NCI-H510A treated with DMSO at 0.1 percent for 48 hours (cell line): Measurements from ENCODE around the gene RAD51B.
A peak's percentile ranks its signal among the peaks of the same experiment; 100 is the strongest.
"Not testable (repeated sequence)": the region's sequence is repeated elsewhere in the genome, so short reads cannot be mapped to it uniquely, and the experiment has no call there.

Experiments used
- DNase-seq: peaks from one replicate; lab custom pipeline; 2025; lab: John Stamatoyannopoulos, UW

The RAD51B gene

DNA sequence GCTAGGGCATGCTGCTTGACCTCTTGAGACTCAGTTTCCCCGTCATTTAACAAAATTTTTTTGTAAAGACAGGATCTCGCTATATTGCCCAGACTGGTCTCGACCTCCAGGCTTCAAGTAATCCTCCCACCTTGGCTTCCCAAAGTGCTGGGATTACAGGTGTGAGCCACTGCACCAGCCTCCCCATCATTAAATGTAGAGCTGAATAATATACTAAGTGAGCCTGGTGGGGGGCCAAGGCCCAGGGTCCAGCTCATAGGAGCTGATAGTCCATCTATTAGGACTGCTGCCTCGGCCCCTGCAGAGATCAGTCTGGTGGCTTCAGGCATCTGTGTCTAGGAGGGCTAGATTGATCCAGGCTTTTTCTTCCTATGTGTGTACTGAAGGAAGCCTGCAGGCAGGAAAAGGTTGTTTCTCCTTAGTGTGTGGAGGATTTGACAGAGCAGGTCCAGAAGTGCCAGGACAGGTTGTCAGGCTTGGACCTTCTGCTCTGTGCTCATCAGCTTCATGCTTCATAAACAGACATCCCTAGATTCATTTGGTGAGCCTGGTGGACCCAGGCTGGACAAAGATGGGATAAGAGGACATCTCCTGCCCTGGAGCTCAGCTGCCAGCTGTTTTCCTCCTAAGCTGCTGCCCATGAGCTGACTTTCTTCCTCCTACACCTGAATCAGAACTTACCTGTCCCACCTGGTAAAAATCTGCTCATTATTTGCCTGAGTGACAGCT lies 837.9 kb downstream of the RAD51B start:
- no peak for DNase-seq

DNA sequence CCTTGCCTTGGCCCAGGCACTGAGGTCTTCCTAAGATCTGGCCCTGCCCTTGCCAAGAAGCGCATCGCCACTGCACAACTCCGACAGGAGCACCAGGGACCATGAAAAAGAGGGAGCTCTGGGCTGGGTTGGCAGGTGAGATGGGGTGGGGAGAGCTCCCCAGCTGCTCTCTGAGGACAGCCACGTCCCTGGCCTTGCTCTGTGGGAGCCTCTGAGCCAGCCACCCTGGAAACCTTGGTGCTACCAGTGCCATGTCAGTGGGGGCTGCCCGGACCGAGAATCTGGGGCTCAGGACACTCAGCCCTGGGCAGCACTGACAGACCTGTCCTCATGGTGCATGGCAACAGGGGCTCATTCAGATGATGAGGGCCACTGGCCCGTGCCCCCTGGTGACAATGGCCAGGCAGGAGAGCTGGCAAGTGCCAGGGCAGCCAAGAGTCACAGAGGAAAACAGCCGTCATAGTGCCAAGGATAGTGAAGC lies 838.5 kb downstream of the RAD51B start:
- no peak for DNase-seq

DNA sequence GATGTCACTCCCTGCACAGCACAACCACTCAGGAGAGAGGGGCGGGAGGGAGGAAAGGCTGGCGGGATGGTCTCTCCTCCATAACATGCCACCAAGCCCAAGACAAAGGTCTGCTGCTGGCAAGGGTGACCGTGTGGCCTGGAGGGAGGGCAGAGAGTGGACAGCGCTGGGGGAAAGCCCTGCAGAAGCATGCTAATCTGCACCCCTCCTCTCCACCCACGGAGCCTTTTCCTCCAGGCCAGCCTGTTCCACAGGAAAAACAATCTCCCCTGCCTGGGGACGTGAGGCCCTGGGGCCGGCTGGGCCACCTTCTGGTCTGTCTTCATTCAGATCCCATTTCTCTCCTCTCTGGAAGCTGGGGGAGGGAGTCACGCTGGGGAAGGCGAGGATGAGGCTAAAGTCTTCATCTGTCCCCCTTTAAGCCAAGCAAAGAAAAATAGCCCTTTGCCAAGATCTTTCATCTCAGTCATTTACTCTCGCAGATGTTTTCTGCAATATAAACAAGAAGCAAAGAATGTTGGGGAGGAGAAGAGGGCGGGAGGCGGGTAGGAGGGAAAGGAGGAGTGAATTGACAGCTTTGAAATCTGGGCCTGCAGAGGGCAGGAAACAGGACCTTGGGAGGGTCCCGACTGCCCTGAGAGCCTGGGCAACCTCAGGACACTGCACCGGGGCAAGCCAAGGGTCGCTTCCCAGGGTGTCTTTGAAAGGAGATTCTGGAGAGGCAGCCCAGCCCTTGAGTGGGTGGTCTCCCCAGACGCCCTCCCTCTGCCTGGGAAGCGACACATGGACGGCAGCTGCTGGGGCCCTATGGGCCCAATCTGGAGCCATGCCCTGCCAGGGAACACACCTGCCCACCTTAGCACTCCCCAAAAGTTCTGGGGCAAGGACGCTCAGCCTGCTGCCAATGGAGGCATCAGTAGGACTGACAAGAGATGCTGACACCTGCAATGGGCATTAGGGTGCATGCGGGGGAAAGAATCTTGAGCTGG lies 839.7 kb downstream of the RAD51B start:
- DNase-seq, result no peak

DNA sequence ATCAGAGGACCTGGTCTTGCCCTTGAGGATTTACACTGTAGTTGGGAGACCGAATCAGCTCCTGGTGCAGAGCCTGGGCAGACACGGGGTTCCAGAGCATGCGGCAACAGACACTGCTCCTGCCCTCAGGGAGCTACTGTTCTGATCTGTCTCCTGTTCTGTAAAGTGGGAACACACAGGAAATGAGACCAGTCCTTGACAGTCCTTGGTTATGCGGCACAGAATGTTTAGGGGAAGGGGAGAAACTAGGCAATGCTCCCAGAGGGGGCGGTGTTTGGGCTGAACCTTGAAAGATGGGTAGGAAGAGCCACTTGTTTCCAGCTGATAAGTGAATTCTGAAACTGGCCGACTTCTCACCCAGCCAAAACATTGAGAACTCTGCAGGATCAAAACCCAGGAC lies 840.9 kb downstream of the RAD51B start:
- no peak for DNase-seq

DNA sequence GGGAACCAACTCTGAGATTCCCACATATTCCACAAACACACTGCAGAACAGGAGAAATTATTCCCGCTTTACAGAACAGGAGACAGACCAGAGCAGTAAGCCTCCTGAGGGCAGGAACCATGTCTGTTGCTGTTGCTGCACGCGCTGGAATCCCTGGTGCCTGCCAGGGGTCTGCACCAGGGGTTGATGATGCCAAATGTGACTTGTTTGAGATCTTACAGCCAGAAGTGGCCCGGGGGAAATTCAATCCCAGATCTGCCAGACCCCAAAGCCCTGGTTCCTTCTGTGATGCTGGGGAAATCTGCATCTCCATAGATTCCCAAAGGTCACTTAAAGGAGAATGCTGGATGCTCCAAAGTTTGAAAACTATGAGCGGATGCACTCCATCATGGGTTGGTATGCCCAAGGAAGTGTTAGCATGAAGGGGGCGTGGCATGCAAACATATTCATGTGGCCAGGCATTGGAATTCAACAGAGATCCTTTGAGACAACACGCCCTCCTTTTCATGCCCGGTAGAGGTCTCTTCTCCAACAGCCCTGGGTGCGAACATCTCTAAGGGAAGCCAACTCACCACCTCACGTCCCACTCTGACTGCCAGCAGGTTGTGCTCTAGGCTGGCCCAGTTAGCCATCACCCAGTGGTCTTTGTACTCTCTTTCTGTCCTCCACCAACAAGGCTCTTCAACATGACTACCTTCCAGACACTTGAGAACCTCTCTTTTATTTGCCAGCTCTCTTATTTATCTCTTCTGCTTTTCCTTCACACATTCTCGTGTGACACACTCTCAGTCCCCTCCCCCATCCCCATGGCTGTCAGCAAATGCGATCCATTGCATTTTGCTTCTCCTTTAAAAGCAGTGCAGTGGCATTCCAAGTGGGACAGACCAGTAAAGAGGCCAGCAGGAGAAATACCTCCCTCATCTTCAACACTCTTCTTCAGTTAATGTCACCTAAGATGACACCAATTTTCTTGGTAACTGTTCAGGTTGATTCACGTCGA lies 841.9 kb downstream of the RAD51B start:
- DNase-seq, result no peak

DNA sequence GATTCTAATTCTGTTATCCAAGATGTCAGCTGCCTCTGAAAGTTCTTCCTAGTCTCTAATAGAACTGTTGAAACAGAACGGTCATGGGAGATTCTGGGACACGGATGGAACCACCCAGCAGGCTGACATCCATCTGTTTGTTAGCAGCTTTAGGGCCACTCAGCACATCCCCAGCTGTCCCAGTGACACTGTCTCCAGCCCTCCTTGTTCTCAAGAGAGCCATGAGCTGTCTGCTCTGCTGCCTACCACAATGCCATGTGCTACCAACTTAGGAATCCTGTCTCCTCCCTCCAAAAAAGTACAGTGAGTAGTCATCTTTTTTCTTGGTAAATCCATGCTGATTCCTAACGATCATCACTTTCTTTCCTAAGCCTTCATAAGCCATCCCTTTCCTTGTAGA lies 842.8 kb downstream of the RAD51B start:
- DNase-seq, result no peak

DNA sequence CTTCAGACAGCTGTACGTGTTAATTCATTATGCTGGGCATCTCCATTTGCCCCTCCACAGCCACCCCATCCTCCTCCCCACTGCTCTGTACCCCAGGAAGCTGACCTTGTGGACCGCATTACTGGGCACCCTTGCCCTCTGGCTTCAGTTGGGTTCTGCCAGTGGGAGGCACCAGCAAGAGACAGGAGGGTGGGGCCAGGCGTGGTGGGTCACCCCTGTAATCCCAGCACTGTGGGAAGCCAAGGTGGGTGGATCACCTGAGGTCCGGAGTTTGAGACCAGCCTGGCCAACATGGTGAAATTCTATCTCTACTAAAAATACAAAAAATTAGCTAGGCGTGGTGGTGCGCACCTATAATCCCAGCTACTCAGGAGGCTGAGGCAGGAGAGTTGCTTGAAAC lies 843.2 kb downstream of the RAD51B start:
- DNase-seq, result not testable (repeated sequence)

DNA sequence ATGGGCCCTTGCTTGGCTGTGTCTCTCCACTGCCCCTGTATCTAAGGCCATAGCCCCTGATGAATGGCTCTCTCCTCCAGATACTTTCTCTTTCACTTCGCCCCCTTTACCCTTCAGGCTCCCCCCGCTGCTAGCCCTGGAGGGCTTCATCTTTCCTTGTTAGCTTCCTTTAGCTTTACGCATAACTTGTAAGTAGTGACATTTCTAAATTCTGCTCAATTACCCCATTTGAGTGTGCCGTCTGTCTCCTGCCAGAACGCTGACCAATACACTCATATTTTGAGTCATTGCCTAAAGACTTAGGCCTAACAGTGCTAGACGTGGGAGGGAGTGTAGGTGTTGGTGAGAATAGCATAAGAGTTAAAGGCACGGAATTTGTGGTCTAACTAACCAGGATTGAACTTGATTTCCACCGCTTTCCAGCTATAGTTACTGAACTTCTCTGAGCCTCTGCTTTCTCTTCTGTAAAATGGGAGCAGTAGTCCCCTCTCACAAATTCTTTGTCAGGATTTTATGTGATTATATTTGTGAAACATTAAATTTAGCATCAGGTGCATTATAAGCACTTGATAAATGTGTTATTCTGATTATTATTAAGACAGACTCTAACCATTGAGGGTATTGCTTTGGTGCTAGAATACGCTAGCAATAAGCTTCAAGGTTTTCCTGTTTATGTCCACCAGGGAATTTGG lies 844.0 kb downstream of the RAD51B start:
- DNase-seq, result no peak

- no peak for DNase-seq
These were observed 844.7 kb downstream of the RAD51B start for GRCh38 chr14:68664225-68664681.

DNA sequence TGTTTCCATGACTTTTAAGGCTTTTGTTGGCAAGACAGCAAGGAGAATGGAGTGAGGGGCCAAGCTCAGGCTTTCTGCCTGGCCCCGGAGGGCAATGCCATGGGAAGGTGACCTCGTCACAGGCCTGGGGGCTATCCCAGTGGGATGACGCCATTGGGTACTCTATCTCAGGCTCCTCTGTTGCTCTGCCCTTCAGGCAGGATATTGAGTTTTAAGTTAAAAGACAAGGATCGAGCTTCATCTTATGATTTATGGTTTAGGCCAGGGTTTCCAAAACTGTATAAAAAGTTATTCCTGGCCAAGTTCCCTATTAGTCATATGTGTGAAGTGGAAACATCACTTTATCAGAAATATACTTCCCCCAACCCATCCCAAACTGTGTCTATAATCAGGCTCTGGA lies 845.6 kb downstream of the RAD51B start:
- no peak for DNase-seq

- DNase-seq, result peak; percentile 33
These were observed 846.2 kb downstream of the RAD51B start for GRCh38 chr14:68665792-68666204.

- no peak for DNase-seq
These were observed 846.7 kb downstream of the RAD51B start for GRCh38 chr14:68666236-68666635.

GRCh38 chr14:68666899-68667298 lies 847.3 kb downstream of the RAD51B start:
- no peak for DNase-seq

DNA sequence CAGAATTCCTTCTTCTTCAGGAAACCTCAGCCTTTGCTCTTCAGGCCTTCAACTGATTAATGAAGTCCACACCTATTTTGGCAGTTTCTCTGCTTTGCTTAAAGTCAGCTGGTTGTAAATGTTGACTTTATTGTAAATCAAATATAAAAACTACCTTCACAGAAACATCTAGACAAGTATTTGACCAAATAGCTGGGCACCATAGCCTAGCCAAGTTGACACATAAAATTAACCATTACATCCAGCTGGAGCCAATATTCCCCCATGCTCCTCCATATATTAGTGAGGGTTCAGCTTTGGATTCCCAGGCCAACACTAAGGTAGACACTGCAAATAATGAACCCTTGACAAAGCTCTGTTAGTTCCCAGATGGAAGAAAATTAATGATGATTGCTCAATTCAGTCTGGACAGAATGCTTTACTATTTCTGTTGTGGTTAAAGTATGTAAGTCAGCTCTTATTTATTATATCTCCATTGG lies 847.8 kb downstream of the RAD51B start:
- DNase-seq, result no peak

GRCh38 chr14:68668028-68668427 lies 848.4 kb downstream of the RAD51B start:
- no peak for DNase-seq

DNA sequence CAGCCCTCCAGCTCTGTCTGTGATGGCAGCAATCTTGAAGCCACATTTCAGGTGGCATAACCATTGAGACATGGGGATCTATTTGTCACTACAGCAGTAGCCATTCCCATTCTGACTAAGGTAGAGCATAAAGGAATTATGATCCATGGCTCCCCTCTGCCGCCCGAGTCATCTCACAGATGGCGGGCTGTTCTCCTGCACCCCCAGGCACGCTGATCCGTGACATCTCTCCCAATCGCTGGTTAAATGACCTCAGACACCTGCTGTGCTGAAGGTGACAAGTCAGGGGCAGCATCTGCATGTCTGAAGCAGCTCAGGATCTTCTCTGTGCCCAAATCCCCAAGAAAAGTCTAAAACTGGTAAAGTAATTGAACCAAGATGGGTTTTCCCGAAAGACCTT lies 849.0 kb downstream of the RAD51B start:
- no peak for DNase-seq

- no peak for DNase-seq
These were observed 849.5 kb downstream of the RAD51B start for GRCh38 chr14:68669111-68669511.

GRCh38 chr14:68669603-68670358 lies 850.2 kb downstream of the RAD51B start:
- DNase-seq, result no peak

GRCh38 chr14:68670359-68670715 lies 850.8 kb downstream of the RAD51B start:
- no peak for DNase-seq

- no peak for DNase-seq
These were observed 852.3 kb downstream of the RAD51B start for GRCh38 chr14:68671909-68672308.
